Measurements from ENCODE around the gene SH3D19.

Gene SH3D19, protein sequence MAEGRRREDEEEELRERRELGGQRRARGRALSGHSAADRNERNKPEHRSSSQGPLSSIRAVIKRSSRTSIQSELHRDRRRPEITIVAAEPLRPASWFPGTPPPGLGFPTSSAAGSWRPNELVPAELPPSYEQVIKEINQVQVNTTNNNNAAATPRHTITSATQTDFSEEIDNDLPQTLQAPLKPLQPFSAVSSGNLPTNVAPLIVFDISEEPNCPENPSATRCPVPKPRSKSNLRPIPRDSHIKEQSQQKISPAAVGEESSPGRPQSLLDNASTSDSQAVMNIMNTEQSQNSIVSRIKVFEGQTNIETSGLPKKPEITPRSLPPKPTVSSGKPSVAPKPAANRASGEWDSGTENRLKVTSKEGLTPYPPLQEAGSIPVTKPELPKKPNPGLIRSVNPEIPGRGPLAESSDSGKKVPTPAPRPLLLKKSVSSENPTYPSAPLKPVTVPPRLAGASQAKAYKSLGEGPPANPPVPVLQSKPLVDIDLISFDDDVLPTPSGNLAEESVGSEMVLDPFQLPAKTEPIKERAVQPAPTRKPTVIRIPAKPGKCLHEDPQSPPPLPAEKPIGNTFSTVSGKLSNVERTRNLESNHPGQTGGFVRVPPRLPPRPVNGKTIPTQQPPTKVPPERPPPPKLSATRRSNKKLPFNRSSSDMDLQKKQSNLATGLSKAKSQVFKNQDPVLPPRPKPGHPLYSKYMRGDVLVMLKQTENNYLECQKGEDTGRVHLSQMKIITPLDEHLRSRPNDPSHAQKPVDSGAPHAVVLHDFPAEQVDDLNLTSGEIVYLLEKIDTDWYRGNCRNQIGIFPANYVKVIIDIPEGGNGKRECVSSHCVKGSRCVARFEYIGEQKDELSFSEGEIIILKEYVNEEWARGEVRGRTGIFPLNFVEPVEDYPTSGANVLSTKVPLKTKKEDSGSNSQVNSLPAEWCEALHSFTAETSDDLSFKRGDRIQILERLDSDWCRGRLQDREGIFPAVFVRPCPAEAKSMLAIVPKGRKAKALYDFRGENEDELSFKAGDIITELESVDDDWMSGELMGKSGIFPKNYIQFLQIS

DNA sequence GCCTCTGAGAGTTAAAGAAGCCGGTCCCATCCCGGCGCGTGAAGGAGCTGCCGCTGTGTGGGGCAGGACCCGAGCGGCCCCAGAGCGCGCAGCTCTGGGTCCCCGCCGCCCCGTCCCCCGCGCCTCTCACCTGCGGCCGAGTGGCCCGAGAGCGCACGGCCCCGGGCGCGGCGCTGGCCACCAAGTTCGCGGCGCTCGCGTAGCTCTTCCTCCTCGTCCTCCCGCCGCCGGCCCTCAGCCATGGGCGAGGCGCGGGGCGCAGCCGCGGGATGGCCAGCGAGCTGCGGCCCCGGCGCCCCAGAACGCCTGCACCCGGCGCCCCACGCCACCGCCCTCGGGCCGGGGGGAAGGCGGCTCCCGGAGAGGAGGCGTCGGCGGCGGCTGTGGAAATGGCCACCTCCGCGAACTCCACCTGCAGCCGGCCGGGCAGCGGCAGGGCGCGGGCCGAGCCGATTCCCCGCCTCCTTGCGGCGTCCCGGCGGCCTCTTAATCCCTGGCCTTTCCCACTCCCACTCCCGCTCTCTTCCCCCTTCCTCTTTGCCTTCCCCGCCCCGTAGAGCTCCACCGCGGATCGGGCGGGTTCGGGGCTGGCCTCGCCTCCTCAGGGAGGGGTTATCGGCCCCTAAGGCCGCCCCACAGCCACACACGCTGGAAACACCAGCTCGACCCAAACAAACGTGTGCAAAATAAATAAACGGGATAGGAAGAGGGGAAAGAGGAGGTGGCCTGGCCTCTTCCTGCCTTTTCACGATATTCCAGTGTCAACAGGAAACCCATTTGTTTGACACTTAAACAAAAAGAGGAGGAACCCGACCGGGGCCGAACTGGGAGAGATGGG is at the start of gene SH3D19:
Gene SH3D19 (minus strand): TSS at position 495 of the 838 bp plus-strand sequence. CDS start 253 bp downstream, at position 242.
- DNase-seq = no peak

DNA sequence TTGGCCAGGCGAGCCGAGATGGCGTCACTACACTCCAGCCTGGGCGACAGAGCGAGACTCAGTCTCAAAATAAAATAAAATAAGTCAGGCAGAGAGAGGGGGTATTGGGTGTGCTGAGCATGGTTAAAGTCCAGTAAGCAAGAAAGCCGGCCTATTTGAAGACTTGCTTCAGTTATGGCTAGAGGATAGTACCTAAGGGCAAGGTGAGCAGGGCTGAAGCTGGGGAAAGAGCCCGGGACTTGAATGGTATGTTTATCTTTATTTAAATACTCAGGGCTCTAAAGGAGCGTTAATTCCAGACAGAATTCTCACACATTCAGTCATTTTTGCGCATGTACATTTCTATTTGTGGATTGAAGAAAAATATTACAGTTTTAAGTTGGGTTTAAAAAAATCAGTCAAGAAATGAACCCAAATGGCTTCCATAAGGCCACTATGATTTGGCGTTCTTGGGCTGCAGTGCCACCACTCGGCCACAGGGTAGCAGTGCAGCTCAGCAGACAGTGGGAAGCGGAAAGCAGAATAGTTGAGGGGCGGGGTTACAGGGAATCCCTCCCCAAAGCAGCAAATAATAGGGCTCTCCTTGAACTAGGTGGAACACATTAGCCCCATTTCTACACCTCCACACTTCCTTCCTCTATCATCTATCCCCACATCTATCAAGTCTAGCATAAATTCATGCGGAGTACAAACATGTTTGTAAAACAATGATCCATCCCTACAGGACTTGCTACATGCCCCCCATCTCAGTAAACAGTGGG is 37.2 kb upstream of the SH3D19 start:
- DNase-seq = peak; percentile 69

DNA sequence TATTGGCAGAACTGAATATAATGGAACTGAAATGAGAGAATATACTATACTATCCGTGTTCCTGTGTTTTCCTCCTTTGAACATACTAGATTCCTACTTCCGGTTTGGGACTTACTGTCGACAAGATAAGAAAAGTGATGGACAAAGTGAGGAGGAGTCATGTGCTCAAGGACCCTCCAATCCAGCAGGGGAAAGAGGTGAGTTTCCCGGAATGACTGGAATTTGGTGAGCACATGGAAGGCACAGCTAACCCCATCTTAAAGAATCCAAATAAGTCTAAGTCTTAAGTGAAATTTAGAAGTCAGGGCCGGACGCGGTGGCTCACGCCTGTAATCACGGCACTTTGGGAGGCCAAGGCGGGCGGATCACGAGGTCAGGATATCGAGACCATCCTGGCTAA is 36.6 kb upstream of the SH3D19 start:
- no peak for DNase-seq

DNA sequence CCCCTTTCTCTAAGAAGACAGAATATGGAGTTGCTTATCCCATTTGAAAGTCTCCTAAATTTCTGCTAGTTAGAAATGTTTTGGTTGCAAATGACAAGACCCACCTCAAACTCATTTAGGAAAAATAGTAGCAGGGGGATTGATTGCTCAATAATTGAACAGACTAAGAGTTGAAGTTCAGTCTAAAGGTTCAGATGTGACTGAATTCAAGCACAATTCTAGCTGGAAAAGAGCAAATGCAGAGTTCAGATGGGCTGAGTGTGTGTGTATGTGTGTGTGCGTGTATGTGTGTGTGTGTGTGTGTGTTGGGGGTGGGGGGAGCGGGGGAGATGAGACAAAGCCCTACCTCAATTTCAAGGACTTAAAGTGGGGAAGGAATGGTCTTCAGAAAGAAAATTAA is 35.7 kb upstream of the SH3D19 start:
- DNase-seq = no peak

DNA sequence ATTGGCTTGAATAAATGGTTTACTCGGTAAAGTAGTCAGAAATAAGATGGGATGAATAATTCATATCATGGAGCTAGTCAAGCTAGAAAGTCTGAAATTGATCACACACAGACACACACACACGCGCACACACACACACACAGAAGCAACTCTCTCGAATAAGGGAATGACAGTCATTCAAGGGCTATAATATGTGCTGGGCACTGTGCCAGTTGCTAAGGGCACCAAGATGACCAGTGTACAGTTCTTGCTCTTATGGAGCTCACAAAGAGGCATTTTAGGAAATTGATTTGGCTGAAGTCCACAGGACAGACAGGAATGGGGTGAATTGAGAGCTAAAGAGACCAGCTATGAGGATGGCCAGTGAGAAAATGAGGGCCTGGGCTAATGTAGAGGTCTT is 34.2 kb upstream of the SH3D19 start:
- no peak for DNase-seq

DNA sequence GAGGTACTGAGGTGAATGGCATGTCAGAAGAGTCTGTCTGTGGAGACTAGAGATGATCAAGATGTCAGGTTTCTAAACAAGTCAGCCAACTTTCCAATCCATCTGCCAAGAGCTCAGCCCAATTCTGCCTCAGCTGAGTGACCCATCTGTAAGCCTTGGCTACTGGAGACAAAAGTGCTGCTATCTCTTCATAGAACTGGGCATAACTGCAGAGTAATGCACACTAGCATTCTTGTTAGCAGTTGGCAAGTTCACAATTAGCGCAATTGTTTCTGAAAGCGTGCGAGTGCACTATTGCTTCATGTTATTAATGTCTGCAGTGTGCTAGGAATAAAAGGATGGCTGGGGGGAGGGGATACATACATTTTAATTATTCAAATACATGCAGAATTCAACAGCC is 32.9 kb upstream of the SH3D19 start:
- no peak for DNase-seq

DNA sequence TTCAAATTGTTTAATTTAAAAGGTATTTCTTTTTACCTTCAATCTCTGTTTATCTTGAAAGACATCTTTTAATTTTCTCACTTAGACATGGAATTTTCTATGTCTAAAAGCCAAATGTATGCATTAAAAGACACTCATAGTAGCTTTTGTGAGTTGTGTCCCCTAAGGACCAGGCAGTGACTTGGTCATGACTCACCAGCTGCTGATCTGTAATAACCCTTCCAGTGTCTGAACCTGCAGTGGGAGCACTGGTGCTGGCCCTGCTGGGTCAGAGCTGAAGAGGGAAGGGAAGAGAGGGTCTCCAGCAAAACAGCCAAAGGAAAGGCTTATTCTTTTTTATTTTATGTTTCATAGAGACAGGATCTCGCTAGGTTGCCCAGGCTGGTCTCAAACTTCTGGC is 31.1 kb upstream of the SH3D19 start:
- DNase-seq = no peak

DNA sequence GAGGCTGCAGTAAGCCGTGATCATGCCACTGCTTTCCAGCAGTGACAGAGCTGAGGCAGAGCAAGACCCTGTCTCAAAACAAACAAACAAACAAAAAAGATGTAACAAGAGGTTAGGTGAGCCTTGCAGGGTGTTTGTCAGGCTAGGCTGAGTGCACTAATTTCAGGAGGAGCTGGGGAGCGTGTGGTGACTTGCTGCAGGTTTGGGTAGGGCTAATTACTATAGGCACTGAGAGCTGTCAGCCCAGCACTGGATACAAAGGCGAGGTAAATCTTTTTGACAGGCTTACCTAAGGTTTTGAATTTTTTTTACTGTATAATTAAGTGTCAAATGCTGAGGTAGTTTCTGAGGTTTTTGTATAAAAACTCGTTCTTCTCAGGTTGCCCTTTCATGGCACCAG is 29.8 kb upstream of the SH3D19 start:
- DNase-seq = no peak

DNA sequence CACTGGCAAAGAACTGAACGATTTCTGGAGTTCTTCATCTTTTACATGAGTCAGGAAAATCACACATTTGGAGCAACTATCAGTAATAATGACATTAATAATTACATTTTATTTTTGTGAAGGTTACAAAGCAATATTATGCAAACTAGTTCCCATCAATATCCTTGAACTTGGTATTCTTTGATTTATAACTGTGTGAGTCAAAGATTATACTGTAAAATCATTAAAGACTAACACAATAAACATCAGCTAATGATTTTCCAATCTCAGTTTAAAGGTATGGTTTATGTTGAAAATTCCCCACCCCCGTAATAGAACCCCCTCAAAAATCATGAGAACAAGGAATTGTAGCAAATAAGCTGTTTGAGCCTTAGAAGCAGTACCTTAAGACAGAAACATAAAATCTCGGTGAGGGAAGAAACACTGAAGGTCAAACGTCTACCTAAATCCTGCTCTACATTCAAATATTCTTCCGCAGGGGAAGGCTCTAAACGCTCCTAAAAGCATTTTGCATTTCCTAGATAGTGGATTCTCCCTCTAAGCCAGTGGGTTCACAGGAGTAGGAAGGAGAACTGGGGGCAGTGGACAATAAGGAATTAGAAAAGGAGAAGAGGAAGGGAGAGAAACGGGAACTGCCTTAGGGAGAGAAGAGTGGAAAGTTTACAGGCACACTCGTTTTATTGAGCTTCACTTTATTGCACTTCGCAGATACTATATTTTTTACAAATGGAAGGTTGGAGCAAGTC is 22.3 kb upstream of the SH3D19 start:
- DNase-seq = no peak

DNA sequence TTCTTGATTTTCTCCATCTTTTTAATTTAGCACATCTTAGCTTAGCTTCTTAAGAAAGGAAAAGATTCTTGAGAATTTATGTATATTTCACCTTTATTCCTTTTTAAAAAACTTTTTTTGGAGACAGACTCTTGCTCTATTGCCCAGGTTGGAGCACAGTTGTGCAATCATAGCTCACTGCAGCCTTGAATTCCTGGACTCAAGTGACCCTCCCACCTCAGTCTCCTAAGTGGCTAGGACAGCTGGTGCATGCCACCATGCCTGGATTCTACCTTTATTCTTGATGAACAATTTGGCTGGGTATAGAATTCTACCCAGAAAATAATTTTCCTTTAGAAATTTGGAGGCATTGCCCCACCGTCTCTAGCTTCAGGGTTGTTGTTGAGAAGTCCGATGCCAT is 19.5 kb upstream of the SH3D19 start:
- no peak for DNase-seq

DNA sequence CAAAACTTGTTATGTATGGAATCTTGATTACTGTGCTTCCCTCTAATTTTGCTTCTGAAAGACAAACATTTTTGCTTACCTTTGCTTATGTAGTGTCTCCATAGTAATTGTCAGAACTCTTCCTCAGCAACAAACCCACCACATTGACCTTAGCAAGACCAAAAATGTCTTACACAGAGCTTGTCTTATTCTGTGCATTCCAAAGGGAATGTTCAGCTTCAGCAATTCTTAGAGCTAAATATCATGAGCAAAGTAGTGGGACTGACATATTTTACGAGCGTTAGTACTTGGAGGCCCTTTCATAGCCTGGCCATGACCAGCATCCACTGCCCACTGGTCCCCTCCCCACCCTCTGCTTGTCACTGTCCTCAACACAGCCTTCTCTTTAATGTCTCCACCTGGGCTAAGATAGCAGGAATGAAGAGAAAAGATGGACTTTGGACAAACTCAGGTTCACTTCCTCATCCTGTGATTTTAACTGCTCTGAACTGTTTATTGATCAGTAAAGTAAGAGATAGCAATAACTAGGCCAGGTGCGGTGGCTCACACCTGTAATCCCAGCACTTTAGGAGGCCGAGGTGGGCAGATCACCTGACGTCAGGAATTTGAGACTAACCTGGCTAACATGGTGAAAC is 15.5 kb upstream of the SH3D19 start:
- no peak for DNase-seq

DNA sequence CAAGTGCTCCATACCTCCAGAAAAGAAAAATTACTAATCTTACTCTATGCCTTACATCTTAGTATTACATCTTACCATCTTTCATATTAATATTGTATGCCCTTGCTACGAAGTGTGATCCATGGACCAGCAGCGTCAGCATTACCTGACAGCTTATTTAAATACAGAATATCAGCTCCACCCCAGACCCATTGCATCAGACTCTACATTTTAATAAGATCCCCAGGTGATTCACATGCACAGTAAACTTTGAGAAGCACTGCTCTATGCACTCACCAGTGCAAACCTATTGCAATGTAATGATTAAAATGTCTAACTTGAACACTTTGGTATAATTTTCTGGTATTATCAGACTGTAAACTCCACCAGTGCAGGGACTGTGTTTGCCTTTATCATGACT is 14.1 kb upstream of the SH3D19 start:
- DNase-seq = no peak

DNA sequence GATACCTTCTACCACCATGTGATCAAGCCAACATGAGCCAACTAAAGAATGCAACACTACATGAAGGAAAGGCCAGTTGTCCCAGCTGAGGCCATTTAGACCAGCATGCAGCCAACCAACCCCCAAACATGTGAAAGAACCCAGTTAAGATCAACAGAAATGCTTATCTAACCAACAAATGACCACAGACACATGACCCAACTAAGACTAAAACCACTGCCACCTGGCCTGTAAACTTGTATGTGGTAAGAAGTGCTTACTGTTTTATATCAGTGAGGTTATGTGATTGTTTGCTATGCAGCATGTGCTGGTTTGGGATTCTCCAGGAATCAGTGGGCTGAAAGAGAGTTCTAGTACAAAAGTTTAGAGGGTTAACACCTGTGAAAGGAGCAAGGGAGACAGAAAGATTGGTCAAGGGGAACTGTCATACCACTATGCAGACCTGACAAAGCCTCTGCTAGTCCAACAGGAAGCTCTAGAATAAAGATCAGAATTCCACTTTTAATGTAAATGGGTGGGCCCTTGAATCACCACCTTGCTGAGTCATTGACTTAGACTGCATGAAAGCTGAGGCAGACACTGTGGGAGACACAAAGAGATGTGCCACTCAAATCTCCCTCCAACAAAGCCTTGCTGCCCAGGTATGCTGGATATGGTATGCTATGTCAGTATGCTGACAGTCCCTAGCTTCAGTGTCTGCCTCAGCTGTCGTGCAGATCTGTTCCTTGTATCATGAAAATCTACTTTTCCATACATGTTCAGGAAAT is 6.1 kb upstream of the SH3D19 start:
- no peak for DNase-seq

DNA sequence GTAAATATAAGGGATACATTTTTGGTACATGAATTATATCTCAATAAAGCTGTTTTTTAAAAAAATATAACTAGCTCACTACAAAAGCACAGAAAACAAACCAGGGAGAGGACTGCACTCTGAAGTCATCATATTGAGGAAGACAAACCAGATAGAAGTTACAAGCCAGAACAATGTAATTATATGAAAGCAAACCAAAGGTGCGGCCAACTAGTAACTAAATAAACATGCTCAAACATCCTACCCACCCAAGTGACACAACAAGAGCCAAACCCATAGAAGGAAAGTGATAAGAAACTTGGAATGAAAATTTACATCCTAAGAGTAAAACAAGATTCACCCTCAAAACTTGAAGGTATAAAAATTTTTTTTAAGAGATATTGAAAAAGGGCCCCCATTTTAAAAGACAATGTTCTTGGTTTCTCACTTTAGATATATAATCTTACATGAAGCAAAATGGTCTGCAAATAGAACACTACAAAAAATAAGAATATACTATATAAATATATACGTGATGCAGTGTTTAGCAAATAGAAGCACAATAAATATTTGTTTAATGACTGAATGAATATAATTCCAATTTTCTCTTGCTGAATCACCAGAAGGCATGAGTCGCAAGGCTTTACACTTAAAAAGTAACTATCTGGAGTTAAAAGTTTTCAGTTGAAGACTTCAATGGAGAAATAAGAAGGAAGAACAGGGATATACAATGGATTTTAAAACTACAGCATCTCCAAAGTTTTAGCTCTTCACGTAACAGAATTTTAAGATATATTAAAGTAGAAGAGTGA is 4.0 kb upstream of the SH3D19 start:
- no peak for DNase-seq

DNA sequence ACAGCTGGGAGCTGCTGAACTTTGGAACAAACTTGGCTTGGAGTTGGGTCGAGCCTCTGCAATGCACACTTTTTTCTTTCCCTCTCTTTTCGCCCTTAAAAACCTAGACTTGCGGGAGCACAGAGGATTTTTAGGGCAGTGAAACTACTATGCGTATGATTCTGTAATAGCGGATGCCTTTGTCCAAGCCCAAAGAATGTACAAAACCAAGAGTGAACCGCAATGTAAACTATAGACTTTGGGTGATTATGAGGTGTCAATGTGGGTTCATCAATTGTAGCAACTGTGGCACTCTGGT is 493 bp upstream of the SH3D19 start:
- no peak for DNase-seq

DNA sequence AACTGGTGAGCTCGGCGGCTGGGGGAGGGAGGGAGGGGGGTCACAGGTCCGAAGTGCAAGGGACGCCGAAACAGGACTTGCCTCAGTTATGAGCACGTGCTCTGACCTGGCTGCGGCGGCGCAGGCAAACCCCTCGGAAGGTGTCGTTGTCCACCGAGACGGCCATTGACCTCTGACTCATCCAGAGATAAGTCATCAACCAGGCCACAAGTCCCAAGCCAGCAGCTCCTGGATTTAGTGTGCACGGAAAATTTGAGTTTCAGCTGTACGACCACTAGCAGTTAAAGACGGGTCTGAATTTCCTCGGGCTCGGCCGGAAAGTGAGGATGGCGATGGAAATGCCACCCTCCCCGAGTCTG is 674 bp downstream of the SH3D19 start:
- no peak for DNase-seq

DNA sequence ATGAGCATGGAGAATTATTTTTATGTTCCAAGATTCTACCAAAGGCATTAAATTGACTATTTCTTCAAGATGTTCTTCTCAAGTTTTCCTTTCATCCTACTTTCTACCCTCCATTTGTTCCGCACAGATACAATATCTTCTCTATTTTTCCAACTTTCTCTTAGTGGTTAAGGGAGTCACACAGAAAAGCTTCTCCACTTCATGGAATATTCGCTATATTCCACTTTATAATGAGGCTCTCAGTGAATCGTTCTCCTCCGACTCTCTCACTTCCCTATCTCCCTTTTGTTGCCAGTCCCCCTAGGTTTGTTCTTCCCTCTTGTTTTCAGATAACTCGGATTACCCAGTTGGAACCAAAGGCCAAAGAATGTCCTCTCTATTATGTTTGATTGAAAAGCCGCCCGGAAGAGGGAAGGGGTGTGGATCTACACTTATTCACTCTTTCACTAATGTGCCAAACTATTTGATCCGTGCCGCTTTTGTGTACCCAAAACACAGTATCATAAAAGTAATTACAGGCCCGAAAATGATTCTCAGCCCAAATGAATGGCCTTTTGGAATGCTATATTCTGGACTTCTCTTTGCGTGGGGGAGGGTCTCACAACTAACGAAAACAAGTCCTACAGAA is 1.2 kb downstream of the SH3D19 start:
- no peak for DNase-seq

DNA sequence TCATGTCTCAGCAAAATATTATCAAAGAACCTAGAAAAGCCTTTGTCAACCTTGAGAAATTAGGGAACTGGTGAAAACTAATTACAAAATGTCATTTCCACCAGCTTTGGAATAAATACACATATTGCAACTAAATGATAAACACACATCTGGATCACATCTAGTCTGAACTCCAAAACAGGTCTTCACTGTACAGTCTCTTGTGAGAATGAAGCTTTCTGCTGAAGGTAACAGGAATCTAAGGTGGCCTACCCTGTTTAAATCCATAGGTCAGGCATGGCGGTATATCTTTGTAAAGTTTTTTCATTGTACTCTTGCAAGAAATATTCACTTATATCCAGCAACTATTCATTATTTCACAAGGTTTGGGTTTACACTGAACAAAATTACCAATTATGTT is 1.7 kb downstream of the SH3D19 start:
- no peak for DNase-seq

DNA sequence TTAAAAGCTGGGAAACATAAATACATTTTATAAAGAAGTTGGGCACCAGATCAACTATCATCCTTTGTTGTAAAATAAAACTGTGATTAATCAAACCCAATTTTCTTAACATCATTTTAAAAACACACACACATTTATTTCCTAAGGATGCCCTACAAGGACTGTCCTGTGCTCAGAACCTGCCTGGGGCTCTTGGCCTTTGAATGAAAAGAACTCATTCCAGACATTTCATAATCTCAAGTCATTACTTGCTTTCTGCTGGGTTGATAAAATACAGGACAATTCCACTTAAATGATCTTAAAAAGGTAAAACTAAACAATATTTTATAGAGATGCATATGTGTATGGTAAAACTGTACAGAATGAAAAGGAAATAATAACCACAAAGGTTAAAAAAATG is 2.8 kb downstream of the SH3D19 start:
- no peak for DNase-seq
